ENCODE results near the gene SLC25A33. TPM values are rescaled to one million over a fixed set of nuclear protein-coding genes. Genes with fewer than 3 reads are reported as not detected.

Gene SLC25A33
- total RNA-seq, 6 experiments from 2014 or later, result 3.5 to 26.5 (median 8.2) TPM

GRCh38 chr1:9600861-9601834 lies 61.9 kb downstream of the SLC25A33 start:
- H3K36me3 ChIP-seq, result peaks cover 0 to 12% (median 3%) of the 10 kb centered on the region in 4 donors
- H3K4me3 ChIP-seq, result no peak overlapping the region
- H3K9me3 ChIP-seq, result no peaks in the 10 kb centered on the region
- H3K27me3 ChIP-seq, result no peaks in the 10 kb centered on the region
- H3K27ac ChIP-seq, result no peak overlapping the region
- TF ChIP-seq CTCF (IDR thresholded peaks at IDR 0.05) (no peak), POLR2A (IDR thresholded peaks at IDR 0.05) (no peak)
- no peak for ATAC-seq
- intact Hi-C loops (cut with DNase I), result no loop called here
- H3K4me1 ChIP-seq, result peaks cover 0 to 5% (median 0%) of the 10 kb centered on the region in 4 donors
- WGBS (ENCODE audit: insufficient coverage, low coverage, low lambda C conversion rate, missing lambda C conversion rate), result 100% methylated on average over 4 of the region's 39 CpGs
- DNase-seq, result no peak

- Histone ChIP-seq H3K4me1 (no peaks in the 10 kb centered on the region), H3K36me3 (peaks cover 0 to 12% (median 3%) of the 10 kb centered on the region in 4 donors), H3K27me3 (no peaks in the 10 kb centered on the region), H3K9me3 (no peaks in the 10 kb centered on the region), H3K27ac (no peak overlapping the region), H3K4me3 (no peak overlapping the region)
- 92% methylated on average over 2 of the region's 26 CpGs for WGBS (ENCODE audit: insufficient coverage, low coverage, low lambda C conversion rate, missing lambda C conversion rate)
- DNase-seq, result no peak
- intact Hi-C loops (cut with DNase I), result no loop called here
- TF ChIP-seq CTCF (IDR thresholded peaks at IDR 0.05), result no peak
- no peak for TF ChIP-seq POLR2A (IDR thresholded peaks at IDR 0.05)
- no peak for ATAC-seq
These were observed 62.9 kb downstream of the SLC25A33 start for GRCh38 chr1:9601942-9602793.

- intact Hi-C loops (cut with DNase I), result no loop called here
- WGBS (ENCODE audit: insufficient coverage, low coverage, low lambda C conversion rate, missing lambda C conversion rate), result no CpG with 5 or more reads among the region's 9 CpGs
- H3K27me3 ChIP-seq, result no peaks in the 10 kb centered on the region
- no peak overlapping the region for H3K4me3 ChIP-seq
- H3K27ac ChIP-seq, result no peak overlapping the region
- peaks cover 0 to 12% (median 3%) of the 10 kb centered on the region in 4 donors for H3K36me3 ChIP-seq
- ATAC-seq (no peak), DNase-seq (no peak)
- no peaks in the 10 kb centered on the region for H3K9me3 ChIP-seq
- TF ChIP-seq POLR2A (IDR thresholded peaks at IDR 0.05) (no peak), CTCF (IDR thresholded peaks at IDR 0.05) (no peak)
- H3K4me1 ChIP-seq, result no peaks in the 10 kb centered on the region
These were observed 63.5 kb downstream of the SLC25A33 start for GRCh38 chr1:9602794-9603167.

GRCh38 chr1:9603307-9603706 lies 64.0 kb downstream of the SLC25A33 start:
- DNase-seq (no peak), ATAC-seq (no peak)
- no peaks in the 10 kb centered on the region for H3K4me1 ChIP-seq

More at GRCh38 chr1:9603307-9603706, 64.0 kb downstream of the SLC25A33 start:
- TF ChIP-seq CTCF (IDR thresholded peaks at IDR 0.05), result no peak
- no peak for TF ChIP-seq POLR2A (IDR thresholded peaks at IDR 0.05)
- Histone ChIP-seq H3K4me3 (no peak overlapping the region), H3K36me3 (peaks cover 0 to 12% (median 2%) of the 10 kb centered on the region in 4 donors), H3K9me3 (no peaks in the 10 kb centered on the region), H3K27ac (no peak overlapping the region), H3K27me3 (no peaks in the 10 kb centered on the region)
- intact Hi-C loops (cut with DNase I), result no loop called here
- no CpG with 5 or more reads among the region's 14 CpGs for WGBS (ENCODE audit: insufficient coverage, low coverage, low lambda C conversion rate, missing lambda C conversion rate)

All from right lobe of liver (tissue), 6 donors.